Trophoblast cell (in vitro differentiated cells and primary cell): ENCODE results near the gene LCTL.

Experiments
- DNase-seq, 2 donors: peaks; one replicate each; pipeline ENCODE4 v3.0.0-alpha.2; 2016
- H2AFZ ChIP-seq: 2 replicates; pipeline ENCODE4 v1.6.1; 2013; ENCODE audit warnings: low read length, moderate library complexity, mild to moderate bottlenecking; ENCODE audit not compliant: insufficient read depth, poor library complexity
- H2AK5ac ChIP-seq: 2 replicates; pipeline ENCODE4 v1.6.1; 2013; ENCODE audit warnings: mild to moderate bottlenecking, low read length
- H2BK120ac ChIP-seq: 2 replicates; pipeline ENCODE4 v1.6.1; 2013; ENCODE audit warnings: low read length, mild to moderate bottlenecking, moderate library complexity; ENCODE audit not compliant: insufficient read depth, poor library complexity
- H2BK12ac ChIP-seq: 2 replicates; pipeline ENCODE4 v1.6.1; 2013; ENCODE audit warnings: mild to moderate bottlenecking, low read length, moderate library complexity
- H2BK5ac ChIP-seq: 2 replicates; pipeline ENCODE4 v1.6.1; 2013; ENCODE audit warnings: low read length, low read depth, moderate library complexity, mild to moderate bottlenecking; ENCODE audit not compliant: poor library complexity
- H3K14ac ChIP-seq: 2 replicates; pipeline ENCODE4 v1.6.1; 2013; ENCODE audit warnings: mild to moderate bottlenecking, low read length
- H3K18ac ChIP-seq: 2 replicates; pipeline ENCODE4 v1.6.1; 2013; ENCODE audit warnings: mild to moderate bottlenecking, low read length
- H3K23ac ChIP-seq: 2 replicates; pipeline ENCODE4 v1.6.1; 2013; ENCODE audit warnings: low read length
- H3K27ac ChIP-seq: 2 replicates; pipeline ENCODE4 v1.5.1; 2013; ENCODE audit warnings: low read depth, mild to moderate bottlenecking, inconsistent platforms, low read length, moderate library complexity
- H3K27me3 ChIP-seq: 2 replicates; pipeline ENCODE4 v1.6.1; 2013; ENCODE audit warnings: inconsistent platforms, mild to moderate bottlenecking, low read length, moderate library complexity; ENCODE audit not compliant: insufficient read depth
- H3K36me3 ChIP-seq, 2 experiments: 1 replicate in 1 of 2; 2 replicates in 1 of 2; pipeline ENCODE4 v1.6.1; 2013; ENCODE audit warnings: low read length in 2 of 2, mild to moderate bottlenecking in 2 of 2, moderate library complexity in 1 of 2; ENCODE audit not compliant: insufficient read depth in 2 of 2, control insufficient read depth in 1 of 2
- H3K4ac ChIP-seq: 2 replicates; pipeline ENCODE4 v1.6.1; 2013; ENCODE audit warnings: low read depth, mild to moderate bottlenecking, low read length, moderate library complexity
- H3K4me1 ChIP-seq, 2 experiments: 1 replicate in 1 of 2; 2 replicates in 1 of 2; pipeline ENCODE4 v1.6.1; 2013; ENCODE audit warnings: low read length in 2 of 2, mild to moderate bottlenecking in 2 of 2, moderate library complexity in 1 of 2; ENCODE audit not compliant: insufficient read depth in 2 of 2, control insufficient read depth in 1 of 2
- H3K4me2 ChIP-seq: 2 replicates; pipeline ENCODE4 v1.6.1; 2013; ENCODE audit warnings: inconsistent platforms, mild to moderate bottlenecking, low read length, moderate library complexity
- H3K4me3 ChIP-seq: 2 replicates; pipeline ENCODE4 v1.5.1; 2013; ENCODE audit warnings: mild to moderate bottlenecking, low read depth, low read length, inconsistent platforms
- H3K79me1 ChIP-seq: one replicate; pipeline ENCODE4 v1.6.1; 2013; ENCODE audit warnings: low read length
- H3K79me2 ChIP-seq: 2 replicates; pipeline ENCODE4 v1.6.1; 2013; ENCODE audit warnings: low read length, mild to moderate bottlenecking; ENCODE audit not compliant: control insufficient read depth, insufficient read depth, poor library complexity
- H3K9ac ChIP-seq: 2 replicates; pipeline ENCODE4 v1.6.1; 2013; ENCODE audit warnings: mild to moderate bottlenecking, low read length
- H3K9me3 ChIP-seq: 2 replicates; pipeline ENCODE4 v1.6.1; 2013; ENCODE audit warnings: low read depth, mild to moderate bottlenecking, control low read depth, inconsistent platforms, low read length; ENCODE audit not compliant: insufficient read depth
- H4K12ac ChIP-seq: 2 replicates; pipeline ENCODE4 v1.6.1; 2013; ENCODE audit warnings: low read depth, mild to moderate bottlenecking, low read length, moderate library complexity
- H4K8ac ChIP-seq: 2 replicates; pipeline ENCODE4 v1.6.1; 2013; ENCODE audit warnings: low read depth, mild to moderate bottlenecking, low read length, moderate library complexity
- H4K91ac ChIP-seq: one replicate; pipeline ENCODE4 v1.6.1; 2013; ENCODE audit warnings: low read depth, mild to moderate bottlenecking, low read length, moderate library complexity
- WGBS: extraction: QIAGEN DNeasy Blood & Tissue Kit; methylation state at CpG from one replicate; pipeline ENCODE4 v1.1.7; 2013; ENCODE audit warnings: missing lambda C conversion rate; ENCODE audit not compliant: insufficient read length, insufficient coverage; ENCODE audit errors: extremely low coverage; 5-methylcytosine and 5-hydroxymethylcytosine counted together

LCTL gene

GRCh38 chr15:66573348-66573718 lies 7.5 kb upstream of the LCTL start:
- Histone ChIP-seq H3K79me2 (no peaks in the 10 kb centered on the region), H2AFZ (no peak overlapping the region), H2BK5ac (no peak overlapping the region), H4K12ac (no peak overlapping the region), H3K4me2 (no peak overlapping the region), H3K18ac (no peak overlapping the region), H4K91ac (no peak overlapping the region), H3K9ac (no peak overlapping the region), H2BK120ac (no peak overlapping the region), H4K8ac (no peak overlapping the region), H3K9me3 (peaks cover 4% of the 10 kb centered on the region), H2AK5ac (no peak overlapping the region), H3K14ac (no peak overlapping the region), H3K4ac (no peak overlapping the region), H3K36me3 (no peaks in the 10 kb centered on the region), H3K23ac (no peak overlapping the region), H3K4me3 (no peak overlapping the region), H3K79me1 (no peaks in the 10 kb centered on the region), H3K27me3 (no peaks in the 10 kb centered on the region), H3K4me1 (no peaks in the 10 kb centered on the region), H3K27ac (no peak overlapping the region), H2BK12ac (no peak overlapping the region)
- WGBS: no CpG with 5 or more reads among the region's 7 CpGs
- DNase-seq: no peak

DNA sequence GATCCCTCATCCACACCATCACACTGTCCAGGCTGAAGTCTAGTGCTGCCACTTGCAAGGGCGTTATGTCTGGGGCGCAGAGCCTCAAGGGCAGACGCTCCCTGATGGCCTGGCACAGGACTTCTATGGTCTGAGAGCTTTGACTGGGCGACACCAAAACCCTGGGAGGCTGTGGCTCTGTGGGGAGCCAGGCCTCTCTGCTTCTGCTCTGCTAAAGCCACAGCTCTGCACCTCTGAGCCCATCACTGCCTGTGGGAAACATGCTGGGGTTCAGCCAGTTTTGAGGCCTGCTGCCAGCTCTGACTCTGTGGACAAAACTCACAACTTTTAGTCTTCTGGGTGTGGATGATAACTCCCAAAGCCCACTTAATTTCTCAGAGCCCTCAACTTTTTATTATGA lies 6.3 kb upstream of the LCTL start:
- no CpG with 5 or more reads among the region's 4 CpGs for WGBS
- Histone ChIP-seq H3K79me2 (no peaks in the 10 kb centered on the region), H2AK5ac (no peak overlapping the region), H3K27me3 (no peaks in the 10 kb centered on the region), H2BK5ac (no peak overlapping the region), H3K9me3 (peaks cover 4% of the 10 kb centered on the region), H3K9ac (no peak overlapping the region), H2BK12ac (no peak overlapping the region), H3K79me1 (peaks cover 1% of the 10 kb centered on the region), H4K91ac (no peak overlapping the region), H4K12ac (no peak overlapping the region), H3K4me2 (no peak overlapping the region), H2AFZ (no peak overlapping the region), H3K4me3 (no peak overlapping the region), H3K14ac (no peak overlapping the region), H2BK120ac (no peak overlapping the region), H4K8ac (no peak overlapping the region), H3K23ac (no peak overlapping the region), H3K36me3 (no peaks in the 10 kb centered on the region), H3K4me1 (peaks cover 0 to 2% of the 10 kb centered on the region in 2 experiments), H3K4ac (no peak overlapping the region), H3K18ac (no peak overlapping the region), H3K27ac (no peak overlapping the region)
- DNase-seq: no peak

DNA sequence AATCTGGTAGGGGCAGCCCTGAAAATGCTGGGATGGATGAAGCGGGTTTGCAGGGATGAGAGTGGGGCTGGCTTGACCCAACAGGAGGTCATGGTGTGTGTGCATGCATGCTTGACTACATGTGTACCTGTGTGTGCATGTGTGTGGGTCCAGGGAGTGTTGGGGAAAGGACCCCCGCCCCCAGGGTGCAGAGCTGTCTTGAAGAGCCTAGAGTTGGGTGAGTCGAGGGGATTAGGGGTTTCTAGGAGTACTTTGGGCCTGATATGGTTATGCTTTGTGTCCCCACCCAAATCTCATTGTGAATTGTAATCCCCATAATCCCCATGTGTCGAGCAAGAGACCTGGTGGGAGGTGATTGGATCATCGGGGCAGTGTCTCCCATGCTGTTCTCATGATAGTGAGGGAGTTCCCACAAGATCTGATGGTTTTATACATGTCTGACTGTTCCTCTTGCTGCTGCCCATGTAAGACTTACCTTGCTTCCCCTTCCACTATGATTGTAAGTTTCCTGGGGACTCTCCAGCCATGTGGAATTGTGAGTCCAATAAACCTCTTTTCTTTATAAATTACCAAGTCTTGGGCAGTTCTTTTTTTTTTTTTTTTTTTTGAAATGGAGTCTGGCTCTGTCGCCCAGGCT lies 5.2 kb upstream of the LCTL start:
- Histone ChIP-seq H2BK12ac (no peak overlapping the region), H2AFZ (no peak overlapping the region), H3K4me3 (no peak overlapping the region), H3K36me3 (no peaks in the 10 kb centered on the region), H2BK120ac (no peak overlapping the region), H3K14ac (no peak overlapping the region), H3K18ac (no peak overlapping the region), H2BK5ac (no peak overlapping the region), H4K8ac (no peak overlapping the region), H3K23ac (no peak overlapping the region), H2AK5ac (no peak overlapping the region), H3K27ac (no peak overlapping the region), H3K4ac (no peak overlapping the region), H3K27me3 (no peaks in the 10 kb centered on the region), H3K4me1 (peaks cover 4 to 8% of the 10 kb centered on the region in 2 experiments), H4K91ac (no peak overlapping the region), H3K9ac (no peak overlapping the region), H3K79me2 (no peaks in the 10 kb centered on the region), H3K4me2 (no peak overlapping the region), H3K9me3 (peaks cover 4% of the 10 kb centered on the region), H4K12ac (no peak overlapping the region), H3K79me1 (peaks cover 2% of the 10 kb centered on the region)
- WGBS: no CpG with 5 or more reads among the region's 6 CpGs
- no peak for DNase-seq

- no peak overlapping the region for H4K91ac ChIP-seq
Measured at GRCh38 chr15:66570327-66570726, 4.5 kb upstream of the LCTL start.

More at GRCh38 chr15:66570327-66570726, 4.5 kb upstream of the LCTL start:
- H3K27ac ChIP-seq: no peak overlapping the region
- H3K79me1 ChIP-seq: peaks cover 2% of the 10 kb centered on the region
- no peak overlapping the region for H3K9ac ChIP-seq
- H2BK120ac ChIP-seq: no peak overlapping the region
- no peak overlapping the region for H3K23ac ChIP-seq
- no peak overlapping the region for H4K8ac ChIP-seq
- peaks cover 10 to 13% of the 10 kb centered on the region in 2 experiments for H3K4me1 ChIP-seq
- no peak overlapping the region for H3K14ac ChIP-seq
- no CpG with 5 or more reads among the region's 3 CpGs for WGBS
- no peak overlapping the region for H2AFZ ChIP-seq
- no peak overlapping the region for H3K18ac ChIP-seq
- H3K9me3 ChIP-seq: peaks cover 4% of the 10 kb centered on the region
- H3K36me3 ChIP-seq: no peaks in the 10 kb centered on the region
- H3K4ac ChIP-seq: no peak overlapping the region
- no peak overlapping the region for H2AK5ac ChIP-seq
- H3K4me2 ChIP-seq: no peak overlapping the region
- H2BK12ac ChIP-seq: no peak overlapping the region
- H4K12ac ChIP-seq: no peak overlapping the region
- no peak for DNase-seq
- no peak overlapping the region for H3K4me3 ChIP-seq
- no peaks in the 10 kb centered on the region for H3K27me3 ChIP-seq
- no peaks in the 10 kb centered on the region for H3K79me2 ChIP-seq
- no peak overlapping the region for H2BK5ac ChIP-seq
